Measurements from ENCODE around the gene POPDC3. TPM values are rescaled to one million over a fixed set of nuclear protein-coding genes. Genes with fewer than 3 reads are reported as not detected.

POPDC3 gene
- total RNA-seq, 1 experiment from 2014 or later: 5.7 TPM

GRCh38 chr6:105116150-105116549 is 63.7 kb downstream of the POPDC3 start:
- Histone ChIP-seq H4K91ac (ENCODE audit: insufficient read length, low read depth, low read length) (no peak overlapping the region), H2BK120ac (ENCODE audit: low read depth, low read length, poor library complexity, severe bottlenecking) (no peak overlapping the region), H3K18ac (ENCODE audit: insufficient read length, low read depth, low read length) (no peak overlapping the region), H4K5ac (ENCODE audit: insufficient read length, low read depth, low read length) (no peak overlapping the region), H3K27me3 (ENCODE audit: insufficient read depth, low read length) (no peaks in the 10 kb centered on the region), H3K23ac (ENCODE audit: insufficient read length, low read depth, low read length) (no peak overlapping the region), H3K79me2 (ENCODE audit: insufficient read depth, low read length) (no peaks in the 10 kb centered on the region), H2BK15ac (ENCODE audit: low read depth, low read length) (no peak overlapping the region), H2BK12ac (ENCODE audit: insufficient read length, low read depth, low read length) (no peak overlapping the region), H3K4me1 (ENCODE audit: insufficient read depth, low read length) (no peaks in the 10 kb centered on the region; the same call in 1 of the 2 replicates), H3K9me3 (ENCODE audit: control insufficient read depth, low read depth, low read length) (no peaks in the 10 kb centered on the region), H3K14ac (ENCODE audit: insufficient read depth, low read length) (no peak overlapping the region), H3K4me2 (ENCODE audit: insufficient read depth, insufficient read length, low read length) (no peak overlapping the region), H2BK5ac (ENCODE audit: insufficient read length, low read length) (no peak overlapping the region), H3K4ac (ENCODE audit: low read depth, low read length) (no peak overlapping the region), H2AFZ (ENCODE audit: low read length) (no peak overlapping the region), H3K9ac (ENCODE audit: extremely low read depth, insufficient read length, low read length) (peak overlapping the region; percentile 33), H4K20me1 (ENCODE audit: control insufficient read depth, insufficient read depth, insufficient read length) (no peaks in the 10 kb centered on the region), H2BK20ac (ENCODE audit: low read depth, low read length, poor library complexity, severe bottlenecking) (no peak overlapping the region), H3T11ph (ENCODE audit: low read length) (no peak overlapping the region), H3K23me2 (ENCODE audit: insufficient read length, low read depth, low read length, poor library complexity, severe bottlenecking) (no peaks in the 10 kb centered on the region), H3K56ac (ENCODE audit: insufficient read length, low read depth, low read length) (no peak overlapping the region), H2AK5ac (ENCODE audit: insufficient read length, low read length) (no peak overlapping the region), H4K8ac (replicated peaks; ENCODE audit: insufficient read length, low read depth, low read length) (no peak overlapping the region), H3K27ac (ENCODE audit: insufficient read length, low read depth, low read length) (no peak overlapping the region), H3K79me1 (ENCODE audit: insufficient read depth, low read depth, low read length, poor library complexity, severe bottlenecking) (no peaks in the 10 kb centered on the region)
- Mint-ChIP-seq H3K27ac (no peak overlapping the region), H3K27me3 (ENCODE audit: low read depth) (no peaks in the 10 kb centered on the region), H3K4me3 (peak overlapping the region in 1 of 2 experiments; percentile 13; a peak in 2 of 5 replicates), H3K4me1 (peaks cover 4 to 7% of the 10 kb centered on the region in 2 experiments), H3K9me3 (no peaks in the 10 kb centered on the region), H3K36me3 (ENCODE audit: insufficient read depth in 1 of 3, low read depth in 3 of 3) (no peaks in the 10 kb centered on the region)
- DNase-seq: no peak
- WGBS (ENCODE audit: extremely low coverage, insufficient read length, low lambda C conversion rate): no CpG with 5 or more reads among the region's 5 CpGs
- no peak for TF ChIP-seq CTCF (conservative IDR thresholded peaks at IDR 0.05)
